SK-N-SH (cell line): ENCODE data around the gene TMX1.

Source experiments
- EP300 ChIP-seq, 2 experiments: IDR thresholded peaks; 2 replicates each; pipeline versions ENCODE4 v1.4.0 to v1.6.1; 2012; ENCODE audit warnings: borderline replicate concordance in 1 of 2, low read depth in 1 of 2, low read length in 1 of 2
- EZH2phosphoT487 ChIP-seq: fragments of 200-600 bp; sonication (generic); IDR thresholded peaks from 2 replicates; pipeline ENCODE4 v1.6.1; 2017; ENCODE audit warnings: low read depth, mixed run types, mild to moderate bottlenecking, antibody characterized with exemption, moderate library complexity, borderline replicate concordance
- MXI1 ChIP-seq: IDR thresholded peaks from 2 replicates; pipeline ENCODE4 v1.6.1; 2012; ENCODE audit warnings: mild to moderate bottlenecking, low read depth, low read length, improper control_type of control experiment
- NFIC ChIP-seq: IDR thresholded peaks from 2 replicates; pipeline ENCODE4 v1.4.0; 2012; ENCODE audit warnings: borderline replicate concordance
- POLR2AphosphoS5 ChIP-seq: IDR thresholded peaks from 2 replicates; pipeline ENCODE4 v1.6.1; 2012; ENCODE audit warnings: low read depth, low read length
- TAF1 ChIP-seq: IDR thresholded peaks from 2 replicates; pipeline ENCODE4 v1.6.1; 2012; ENCODE audit warnings: low read depth, mild to moderate bottlenecking, low read length, moderate library complexity, borderline replicate concordance
- YY1 ChIP-seq: IDR thresholded peaks from 2 replicates; pipeline ENCODE4 v1.4.0; 2012; ENCODE audit warnings: low read depth, mild to moderate bottlenecking
- ZBTB33 ChIP-seq: IDR thresholded peaks from 2 replicates; pipeline ENCODE4 v1.4.0; 2012; ENCODE audit warnings: low read depth, borderline replicate concordance
- TF ChIP-seq, protein P1 (sequence below): fragments of 200-600 bp; sonication (generic); IDR thresholded peaks from 2 replicates; pipeline ENCODE4 v1.6.1; 2017; ENCODE audit warnings: antibody characterized with exemption, mild to moderate bottlenecking, moderate library complexity
- TF ChIP-seq, protein P2 (sequence below): IDR thresholded peaks from 2 replicates; pipeline ENCODE4; 2012
- TF ChIP-seq, protein P3 (sequence below): IDR thresholded peaks from 2 replicates; pipeline ENCODE4 v1.4.0; 2012; ENCODE audit warnings: low read depth

DNA sequence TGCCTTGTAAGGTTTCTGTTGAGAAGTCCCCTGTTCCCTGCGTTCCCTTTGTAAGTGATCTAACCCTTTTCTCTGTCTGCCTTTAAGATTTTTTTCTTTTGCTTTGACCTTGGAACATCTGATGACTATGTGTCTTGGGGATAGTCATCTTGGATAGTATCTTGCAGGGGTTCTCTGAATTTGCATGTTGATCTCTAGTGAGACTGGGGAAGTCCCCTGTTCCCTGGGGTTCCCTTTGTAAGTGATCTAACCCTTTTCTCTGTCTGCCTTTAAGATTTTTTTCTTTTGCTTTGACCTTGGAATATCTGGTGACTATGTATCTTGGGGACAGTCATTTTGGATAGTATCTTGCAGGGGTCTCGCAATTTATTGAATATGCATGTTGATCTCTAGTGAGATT lies 38.2 kb upstream of the TMX1 start:
- TF ChIP-seq POLR2AphosphoS5 (no peak), YY1 (no peak), EZH2phosphoT487 (no peak), EP300 (IDR thresholded peaks at IDR 0.05; ENCODE audit: borderline replicate concordance in 1 of 2, low read depth in 1 of 2, low read length in 1 of 2) (no peak), NFIC (no peak), TAF1 (no peak), MXI1 (no peak), ZBTB33 (no peak)
- TF ChIP-seq, protein P1, sequence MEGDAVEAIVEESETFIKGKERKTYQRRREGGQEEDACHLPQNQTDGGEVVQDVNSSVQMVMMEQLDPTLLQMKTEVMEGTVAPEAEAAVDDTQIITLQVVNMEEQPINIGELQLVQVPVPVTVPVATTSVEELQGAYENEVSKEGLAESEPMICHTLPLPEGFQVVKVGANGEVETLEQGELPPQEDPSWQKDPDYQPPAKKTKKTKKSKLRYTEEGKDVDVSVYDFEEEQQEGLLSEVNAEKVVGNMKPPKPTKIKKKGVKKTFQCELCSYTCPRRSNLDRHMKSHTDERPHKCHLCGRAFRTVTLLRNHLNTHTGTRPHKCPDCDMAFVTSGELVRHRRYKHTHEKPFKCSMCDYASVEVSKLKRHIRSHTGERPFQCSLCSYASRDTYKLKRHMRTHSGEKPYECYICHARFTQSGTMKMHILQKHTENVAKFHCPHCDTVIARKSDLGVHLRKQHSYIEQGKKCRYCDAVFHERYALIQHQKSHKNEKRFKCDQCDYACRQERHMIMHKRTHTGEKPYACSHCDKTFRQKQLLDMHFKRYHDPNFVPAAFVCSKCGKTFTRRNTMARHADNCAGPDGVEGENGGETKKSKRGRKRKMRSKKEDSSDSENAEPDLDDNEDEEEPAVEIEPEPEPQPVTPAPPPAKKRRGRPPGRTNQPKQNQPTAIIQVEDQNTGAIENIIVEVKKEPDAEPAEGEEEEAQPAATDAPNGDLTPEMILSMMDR = no peak
- TF ChIP-seq, protein P2, sequence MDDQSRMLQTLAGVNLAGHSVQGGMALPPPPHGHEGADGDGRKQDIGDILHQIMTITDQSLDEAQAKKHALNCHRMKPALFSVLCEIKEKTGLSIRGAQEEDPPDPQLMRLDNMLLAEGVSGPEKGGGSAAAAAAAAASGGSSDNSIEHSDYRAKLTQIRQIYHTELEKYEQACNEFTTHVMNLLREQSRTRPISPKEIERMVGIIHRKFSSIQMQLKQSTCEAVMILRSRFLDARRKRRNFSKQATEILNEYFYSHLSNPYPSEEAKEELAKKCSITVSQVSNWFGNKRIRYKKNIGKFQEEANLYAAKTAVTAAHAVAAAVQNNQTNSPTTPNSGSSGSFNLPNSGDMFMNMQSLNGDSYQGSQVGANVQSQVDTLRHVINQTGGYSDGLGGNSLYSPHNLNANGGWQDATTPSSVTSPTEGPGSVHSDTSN = no peak
- TF ChIP-seq, protein P3, sequence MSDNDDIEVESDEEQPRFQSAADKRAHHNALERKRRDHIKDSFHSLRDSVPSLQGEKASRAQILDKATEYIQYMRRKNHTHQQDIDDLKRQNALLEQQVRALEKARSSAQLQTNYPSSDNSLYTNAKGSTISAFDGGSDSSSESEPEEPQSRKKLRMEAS = no peak
